ENCODE measurements around the gene OSBP2. TPM values are rescaled to one million over a fixed set of nuclear protein-coding genes. Genes with fewer than 3 reads are reported as not detected.

Gene OSBP2
- total RNA-seq, 1 experiment from 2014 or later, result 9.3 TPM

DNA sequence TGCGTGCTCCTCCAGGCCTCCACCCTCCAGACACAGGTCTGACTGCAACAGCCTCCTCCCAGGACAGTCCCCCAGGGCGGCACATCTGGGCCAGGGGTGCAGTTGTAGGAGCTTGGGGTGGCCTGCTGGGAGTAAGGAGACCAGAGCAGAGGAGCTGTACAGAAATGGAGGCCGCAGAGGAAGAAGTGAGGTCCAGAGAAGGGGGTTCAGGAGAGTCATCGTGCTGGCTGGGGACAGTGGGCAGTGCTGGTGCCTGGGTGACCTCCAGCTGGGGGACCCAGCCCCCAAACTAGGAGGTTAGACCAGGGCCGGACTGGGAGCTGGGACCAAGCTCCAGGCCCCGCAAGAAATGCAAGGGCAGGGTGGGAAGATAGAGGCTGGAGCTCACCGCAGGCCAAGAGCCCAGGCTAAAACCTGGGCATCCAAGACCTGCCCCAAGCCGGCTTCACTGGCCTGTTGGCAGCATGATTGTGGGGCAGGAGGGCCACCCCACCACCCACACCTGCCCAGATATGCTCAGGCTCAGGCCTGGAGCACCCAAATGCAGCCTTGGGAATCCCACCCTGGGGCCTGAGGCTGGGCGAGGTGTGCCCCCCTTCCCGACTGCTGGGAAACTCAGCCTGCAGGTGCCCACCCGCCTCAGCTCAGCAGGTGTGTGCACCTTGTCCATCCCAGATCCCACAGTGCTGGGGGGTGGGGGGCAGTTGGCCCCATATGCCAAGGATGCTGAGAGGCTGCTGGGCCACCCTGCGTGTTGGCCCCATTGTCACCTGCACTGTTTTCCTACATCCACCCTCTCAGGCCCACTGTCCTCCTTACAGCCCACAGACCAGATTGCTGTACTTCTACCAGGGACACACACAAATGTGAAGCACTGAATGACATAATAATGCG lies 177.0 kb downstream of the OSBP2 start:
- Histone ChIP-seq H3K9me3 (no peaks in the 10 kb centered on the region), H3K36me3 (no peaks in the 10 kb centered on the region; the same call in 1 of the 2 replicates), H3K4me3 (no peak overlapping the region), H3K27me3 (no peaks in the 10 kb centered on the region)
- no peak for DNase-seq

DNA sequence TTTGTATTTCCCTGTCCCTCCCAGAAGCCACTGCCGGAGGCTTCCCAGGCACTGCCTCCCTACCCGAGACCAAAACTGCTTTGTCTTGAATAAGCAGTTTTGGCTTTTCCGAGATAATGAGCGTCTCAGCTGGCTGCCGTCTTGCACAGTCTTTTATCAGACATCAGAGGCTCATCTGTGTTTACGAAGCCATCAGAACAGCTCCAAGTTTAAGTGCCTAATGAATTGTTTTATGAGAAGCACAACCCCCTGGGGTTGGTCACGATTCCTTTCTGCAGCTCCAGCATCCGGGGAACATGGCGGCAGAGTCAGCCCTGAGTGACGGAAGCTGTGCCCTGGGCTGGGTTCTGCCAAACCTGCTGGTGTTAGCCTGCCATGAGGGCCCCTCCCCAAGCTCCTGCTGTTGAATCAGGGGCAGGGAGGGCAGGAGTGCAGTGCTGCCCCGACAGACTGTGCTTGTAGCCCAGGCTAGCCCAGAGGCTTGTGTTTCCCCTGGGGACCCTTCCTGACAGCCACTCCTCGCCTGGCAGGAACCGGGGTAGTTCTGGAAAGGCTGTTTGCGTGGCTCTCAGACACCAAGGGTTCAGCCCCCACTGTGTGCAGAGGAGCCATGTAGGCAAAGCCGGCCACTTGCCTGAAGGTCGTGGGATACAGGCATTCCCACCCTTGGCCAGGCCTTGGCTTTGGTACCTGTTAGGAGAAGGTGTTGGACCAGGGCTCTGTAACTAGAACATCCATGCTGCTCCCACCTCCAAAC lies 177.8 kb downstream of the OSBP2 start:
- Histone ChIP-seq H3K36me3 (no peaks in the 10 kb centered on the region; the same call in 1 of the 2 replicates), H3K9me3 (no peaks in the 10 kb centered on the region), H3K27me3 (no peaks in the 10 kb centered on the region), H3K4me3 (no peak overlapping the region)
- DNase-seq, result no peak

DNA sequence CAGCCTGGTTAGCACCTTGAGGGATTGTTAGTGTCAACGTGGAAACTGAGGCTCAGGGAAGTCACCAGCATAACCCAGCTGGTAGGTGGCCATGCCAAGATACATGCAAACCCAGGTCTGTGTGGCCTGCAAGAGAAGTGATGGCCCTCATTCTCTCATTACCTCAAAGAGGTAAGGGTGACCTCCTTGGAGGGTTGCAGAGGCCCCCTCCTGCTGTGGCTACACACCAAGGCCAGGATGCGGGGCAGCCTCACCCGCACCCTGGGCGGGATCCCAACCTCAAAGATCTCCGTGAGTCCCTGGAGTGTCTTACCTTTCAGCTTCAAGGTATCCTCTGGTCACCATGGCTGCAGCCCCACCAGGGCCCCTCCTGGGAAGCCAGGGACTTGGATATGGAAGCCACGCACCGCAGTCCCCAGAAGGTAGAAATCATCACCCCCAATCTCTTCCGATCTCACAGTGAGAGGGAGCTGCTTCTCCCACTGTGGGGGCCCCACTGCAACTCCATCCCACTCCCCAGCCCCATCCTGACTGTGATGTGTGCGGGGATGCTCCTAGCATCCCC lies 178.5 kb downstream of the OSBP2 start:
- no peak overlapping the region for H3K4me3 ChIP-seq
- H3K27me3 ChIP-seq, result no peaks in the 10 kb centered on the region
- H3K9me3 ChIP-seq, result no peaks in the 10 kb centered on the region
- no peak for DNase-seq
- no peaks in the 10 kb centered on the region; the same call in 1 of the 2 replicates for H3K36me3 ChIP-seq

DNA sequence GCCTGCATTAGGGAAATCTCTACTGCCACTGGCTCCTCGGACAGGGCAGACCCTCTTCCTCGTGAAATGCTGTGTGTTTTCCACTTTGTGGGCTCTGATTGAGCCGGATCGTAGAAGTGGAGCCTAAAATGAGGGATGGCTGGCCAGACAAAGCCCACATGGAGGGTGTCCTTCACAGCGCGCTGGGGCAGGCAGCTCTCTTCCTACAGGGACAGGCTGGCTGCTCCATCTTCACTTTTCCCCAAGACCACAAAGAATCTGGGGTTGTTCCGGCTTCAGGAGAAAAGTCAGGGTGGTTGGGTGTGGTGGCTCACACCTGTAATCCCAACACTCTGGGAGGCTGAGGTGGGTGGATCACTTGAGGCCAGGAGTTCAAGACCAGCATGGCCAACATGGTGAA lies 179.0 kb downstream of the OSBP2 start:
- H3K4me3 ChIP-seq, result no peak overlapping the region
- H3K27me3 ChIP-seq, result no peaks in the 10 kb centered on the region
- no peaks in the 10 kb centered on the region for H3K9me3 ChIP-seq
- no peak for DNase-seq
- no peaks in the 10 kb centered on the region; the same call in 1 of the 2 replicates for H3K36me3 ChIP-seq

DNA sequence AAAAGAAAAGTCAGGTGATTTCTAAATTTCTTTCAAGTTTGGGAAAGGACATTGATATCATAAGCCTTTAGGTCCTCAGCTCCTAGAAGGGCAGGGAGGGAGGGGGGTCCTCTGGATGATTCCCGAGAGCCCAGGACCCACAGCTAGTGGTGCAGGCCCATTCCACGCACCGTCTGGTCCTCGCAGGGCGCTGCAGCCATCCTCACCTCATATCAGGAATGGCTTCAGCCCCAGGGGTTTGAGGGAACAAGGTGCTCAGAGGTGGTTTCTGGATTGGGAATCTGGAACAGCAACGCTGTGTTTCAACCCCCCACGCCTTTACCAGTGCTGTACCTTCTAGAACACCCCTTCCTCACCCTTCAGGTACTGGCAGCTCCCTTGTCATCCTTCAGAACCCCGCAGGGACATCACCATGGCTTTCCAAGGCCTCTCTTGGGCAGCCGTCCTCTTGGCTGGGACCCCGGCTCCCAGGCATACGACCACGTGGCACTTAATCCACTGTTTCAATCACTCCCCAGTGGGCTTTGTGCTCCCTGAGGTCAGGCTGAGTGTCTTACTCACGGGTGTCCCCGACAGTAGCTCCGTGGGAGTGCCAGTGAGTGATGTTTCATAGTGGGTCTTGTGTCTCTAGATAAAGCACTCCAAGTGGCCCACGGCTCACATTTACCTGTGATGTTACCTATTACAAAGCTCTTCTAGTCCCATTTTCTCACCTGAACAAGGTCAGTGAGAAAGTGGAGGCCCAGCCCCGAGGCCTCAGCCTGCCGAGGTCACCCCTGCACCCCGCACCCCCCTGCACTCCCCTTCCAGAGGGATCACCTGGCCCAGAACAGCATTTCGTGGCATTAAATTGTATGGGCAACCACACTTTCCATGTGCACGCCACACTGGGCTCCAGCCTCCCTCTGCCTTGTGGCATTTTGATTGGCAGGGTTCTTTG lies 180.0 kb downstream of the OSBP2 start:
- no peak for DNase-seq
- Histone ChIP-seq H3K36me3 (no peaks in the 10 kb centered on the region; the same call in 1 of the 2 replicates), H3K4me3 (no peak overlapping the region), H3K27me3 (no peaks in the 10 kb centered on the region), H3K9me3 (no peaks in the 10 kb centered on the region)

DNA sequence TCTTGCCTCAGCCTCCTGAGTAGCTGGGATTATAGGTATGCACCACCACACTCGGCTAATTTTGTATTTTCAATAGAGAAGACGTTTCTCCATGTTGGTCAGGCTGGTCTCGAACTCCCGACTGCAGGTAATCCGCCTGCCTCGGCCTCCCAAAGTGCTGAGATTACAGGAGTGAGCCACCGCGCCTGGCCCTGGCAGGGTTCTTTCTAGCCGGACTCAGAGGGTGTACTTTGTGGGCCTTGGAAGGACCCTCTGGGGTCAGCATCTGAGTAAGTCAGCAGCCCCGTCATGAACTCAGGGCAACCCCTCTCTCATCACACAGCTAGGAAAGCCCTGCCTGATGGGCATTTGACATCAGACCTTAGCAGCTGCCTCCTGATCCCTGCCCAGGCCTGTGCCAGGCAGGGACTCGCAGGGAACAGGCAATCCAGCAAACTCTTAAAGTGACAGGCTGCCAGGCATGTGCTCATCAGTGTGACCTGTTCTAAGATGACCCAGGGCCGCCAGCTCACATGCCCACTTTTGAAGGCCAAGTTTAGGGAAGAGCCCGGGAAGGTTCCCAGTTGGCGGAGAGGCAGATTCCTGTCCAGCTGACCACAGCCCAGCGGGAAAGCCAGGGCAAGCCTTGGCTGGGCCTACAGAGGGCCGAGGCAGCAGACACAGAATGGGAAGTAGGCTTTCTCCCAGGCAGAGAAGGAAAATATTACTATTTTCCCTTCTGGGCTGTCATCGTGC lies 181.0 kb downstream of the OSBP2 start:
- no peaks in the 10 kb centered on the region for H3K27me3 ChIP-seq
- no peaks in the 10 kb centered on the region for H3K9me3 ChIP-seq
- no peak overlapping the region for H3K4me3 ChIP-seq
- DNase-seq, result peak; percentile 92
- no peaks in the 10 kb centered on the region for H3K36me3 ChIP-seq

DNA sequence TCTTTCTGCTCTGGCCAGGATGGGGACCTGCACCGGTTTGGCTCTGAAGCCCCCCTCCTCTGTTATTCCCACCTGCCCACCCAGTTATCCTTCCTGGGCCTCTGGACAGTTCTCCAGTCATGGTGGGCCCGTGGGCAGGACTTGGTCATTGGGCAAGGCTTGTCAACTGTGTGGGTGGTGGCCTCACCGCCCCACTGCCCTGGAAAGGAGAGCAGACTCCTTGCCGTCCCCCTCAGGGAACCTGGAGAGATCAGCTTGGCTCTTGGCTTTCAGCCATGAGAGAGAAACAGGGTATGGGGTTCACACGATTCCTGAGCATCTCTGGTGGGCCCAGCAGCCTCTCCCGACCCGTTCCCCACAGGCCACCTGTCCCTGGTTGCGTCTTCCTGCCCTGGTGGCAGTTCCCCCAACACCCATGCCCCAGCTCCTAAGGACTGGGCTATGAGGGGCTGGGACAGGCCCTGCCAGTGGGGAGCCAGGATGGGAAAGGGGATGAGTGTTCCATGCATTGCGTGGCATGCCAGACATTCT lies 181.6 kb downstream of the OSBP2 start:
- no peaks in the 10 kb centered on the region for H3K36me3 ChIP-seq
- no peaks in the 10 kb centered on the region for H3K27me3 ChIP-seq
- no peak overlapping the region for H3K4me3 ChIP-seq
- DNase-seq, result no peak
- H3K9me3 ChIP-seq, result no peaks in the 10 kb centered on the region

DNA sequence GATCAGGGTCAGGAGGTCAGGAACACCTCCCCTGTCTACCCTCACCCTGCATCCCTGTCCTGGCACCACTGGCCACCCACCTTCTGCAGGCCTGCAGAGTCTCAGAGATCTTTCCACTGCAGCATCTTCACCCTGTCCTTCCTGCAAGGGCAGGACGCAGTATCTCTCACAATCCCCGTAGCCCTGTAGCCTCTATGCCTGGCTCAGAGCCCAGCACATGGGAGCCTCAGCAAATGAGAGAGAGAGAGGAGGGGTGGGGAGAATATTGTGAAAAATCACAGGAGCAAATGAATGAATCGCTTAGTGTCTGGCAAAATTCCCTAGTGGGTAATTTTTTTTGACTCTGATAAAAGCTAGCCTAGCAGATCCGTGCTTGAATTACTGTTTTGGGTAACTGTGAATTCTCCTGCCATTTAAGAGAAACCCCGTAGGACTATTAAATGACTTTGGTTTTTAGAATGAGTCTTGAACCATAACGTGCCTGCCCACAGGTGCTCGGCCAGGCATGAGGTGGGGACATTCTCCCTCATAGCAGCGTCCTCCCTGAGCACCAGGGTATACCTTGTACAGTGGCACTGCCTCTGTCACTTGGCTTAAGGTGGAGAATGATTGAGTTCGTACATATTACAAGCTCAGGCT lies 182.4 kb downstream of the OSBP2 start:
- Histone ChIP-seq H3K4me3 (no peak overlapping the region), H3K9me3 (no peaks in the 10 kb centered on the region), H3K36me3 (no peaks in the 10 kb centered on the region), H3K27me3 (no peaks in the 10 kb centered on the region)
- DNase-seq, result no peak

DNA sequence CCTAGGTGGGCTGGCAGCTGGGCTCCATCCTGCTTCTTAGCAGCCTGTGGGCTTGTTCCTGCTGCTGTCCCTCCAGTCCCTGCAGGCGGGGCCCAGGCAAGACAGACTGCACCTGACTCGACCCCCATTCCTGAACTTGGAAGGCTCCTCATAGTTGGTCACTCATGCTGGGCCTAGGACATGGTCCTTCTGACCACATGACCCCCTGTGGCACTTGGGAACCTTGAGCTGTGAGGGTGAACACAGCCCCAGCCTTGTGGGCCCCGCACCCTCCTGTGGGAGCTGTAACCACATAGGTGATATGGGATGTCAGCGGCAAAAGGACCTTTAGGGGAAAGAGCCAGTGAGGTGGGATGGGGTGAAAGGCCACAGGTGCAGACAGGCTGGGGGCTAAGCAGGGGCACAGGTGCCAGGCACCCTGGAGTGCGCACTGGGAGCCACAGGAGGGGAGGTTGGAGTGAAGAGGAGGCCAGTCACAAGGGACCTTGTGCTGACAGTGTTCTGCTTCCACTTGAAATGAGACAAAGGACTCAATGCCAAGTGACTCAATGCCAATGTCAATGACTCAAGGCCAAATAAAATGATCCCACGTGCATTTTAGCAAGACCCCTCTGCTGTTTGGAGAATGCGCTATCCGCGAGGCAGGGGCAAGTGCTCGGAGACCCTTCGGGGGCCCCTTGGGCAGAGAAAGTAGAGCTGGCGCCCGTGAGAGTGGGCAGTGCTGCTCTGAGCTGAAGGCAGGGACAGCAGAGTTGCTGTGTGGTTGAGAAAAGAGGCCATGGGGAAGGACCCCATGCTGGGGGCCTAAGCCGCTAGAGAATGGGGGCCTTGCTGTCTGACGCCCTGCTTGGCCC lies 183.2 kb downstream of the OSBP2 start:
- Histone ChIP-seq H3K36me3 (no peaks in the 10 kb centered on the region), H3K9me3 (no peaks in the 10 kb centered on the region), H3K4me3 (no peak overlapping the region), H3K27me3 (no peaks in the 10 kb centered on the region)
- no peak for DNase-seq

DNA sequence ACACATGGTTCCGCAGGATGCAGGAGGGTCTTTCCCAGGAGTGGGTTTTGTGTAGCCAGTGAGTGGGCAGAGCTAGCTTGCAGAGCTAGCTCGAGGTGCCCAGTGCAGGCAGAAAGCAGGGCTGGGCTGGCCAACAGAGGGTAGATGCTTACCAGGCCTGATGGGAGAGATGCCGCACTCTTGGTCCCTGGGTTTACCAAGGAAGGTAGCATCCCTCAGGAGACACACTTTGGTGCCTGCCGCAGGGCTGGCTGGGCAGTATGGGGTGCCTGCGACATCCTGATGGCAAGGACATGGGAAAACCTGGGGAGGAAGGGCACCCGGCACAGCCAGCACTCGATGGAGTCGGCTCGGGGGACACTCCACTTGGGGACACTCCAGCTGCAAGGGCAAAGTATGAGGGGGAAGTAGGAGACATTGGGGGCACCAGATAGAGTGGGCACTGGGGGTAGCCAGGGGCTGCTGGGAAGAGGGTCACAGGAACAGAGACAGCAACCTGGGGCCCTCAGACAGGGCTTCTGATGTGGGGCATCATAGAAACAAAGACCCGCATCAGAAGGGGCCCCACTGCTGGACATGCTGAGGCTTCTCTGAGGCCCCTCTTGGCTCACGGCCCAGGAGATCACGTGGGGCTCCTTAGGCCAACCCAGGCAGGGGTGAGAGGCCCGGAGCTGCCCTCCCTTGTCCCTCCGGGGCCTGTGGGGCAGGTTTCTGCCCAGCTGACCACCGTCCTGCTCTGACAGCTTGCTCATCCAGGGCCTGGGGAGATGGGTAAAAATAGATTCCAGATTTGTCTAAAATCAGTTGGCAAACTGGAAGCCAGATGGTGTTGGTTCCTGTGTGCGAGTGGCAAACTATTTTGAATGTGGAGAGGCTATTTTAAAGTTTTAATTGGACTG lies 184.1 kb downstream of the OSBP2 start:
- Histone ChIP-seq H3K27me3 (no peaks in the 10 kb centered on the region), H3K4me3 (no peak overlapping the region), H3K36me3 (no peaks in the 10 kb centered on the region), H3K9me3 (no peaks in the 10 kb centered on the region)
- no peak for DNase-seq

DNA sequence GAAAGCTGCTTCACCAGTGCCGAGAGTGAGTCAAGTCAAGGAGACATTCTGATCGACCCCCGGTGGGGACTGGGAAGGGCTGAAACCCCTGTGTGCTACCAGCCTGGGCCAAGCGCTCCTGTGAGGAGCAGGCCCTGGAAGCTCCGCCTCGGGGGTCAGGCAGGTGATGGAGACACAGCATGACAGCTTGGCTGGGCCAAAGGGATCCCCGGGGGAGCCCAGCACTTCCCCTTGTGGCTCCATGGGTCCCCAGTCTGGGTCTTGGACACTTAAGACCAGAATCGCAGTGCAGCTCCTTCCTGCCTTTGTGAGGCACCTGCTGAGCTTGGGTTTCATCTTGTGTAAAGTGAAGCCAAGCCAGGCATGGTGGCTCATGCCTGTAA lies 184.7 kb downstream of the OSBP2 start:
- H3K9me3 ChIP-seq, result no peaks in the 10 kb centered on the region
- H3K36me3 ChIP-seq, result no peaks in the 10 kb centered on the region
- no peak for DNase-seq
- no peaks in the 10 kb centered on the region for H3K27me3 ChIP-seq
- H3K4me3 ChIP-seq, result no peak overlapping the region

DNA sequence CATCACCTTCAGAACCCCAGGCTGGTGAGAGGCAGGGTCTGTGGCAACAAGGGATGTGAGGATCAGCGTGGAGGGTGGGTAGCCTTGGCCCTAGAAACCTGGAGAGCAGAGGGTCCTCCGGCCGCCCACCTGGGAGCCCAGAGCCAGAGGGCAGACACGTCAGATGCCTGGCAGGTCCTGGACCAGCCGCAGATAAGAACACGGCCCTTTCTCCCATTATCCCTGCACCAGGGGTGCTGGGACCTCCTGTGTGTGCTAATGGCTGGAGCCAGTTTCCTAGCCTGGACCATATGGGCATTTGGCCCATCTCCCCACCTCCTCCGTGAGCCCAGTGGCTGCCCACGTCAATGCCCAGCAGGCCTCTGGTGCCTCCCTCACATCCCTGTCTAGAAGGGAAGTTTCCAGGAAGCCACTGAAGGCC lies 185.5 kb downstream of the OSBP2 start:
- H3K4me3 ChIP-seq, result no peak overlapping the region
- H3K36me3 ChIP-seq, result no peaks in the 10 kb centered on the region
- DNase-seq, result no peak
- H3K9me3 ChIP-seq, result no peaks in the 10 kb centered on the region
- H3K27me3 ChIP-seq, result no peaks in the 10 kb centered on the region

DNA sequence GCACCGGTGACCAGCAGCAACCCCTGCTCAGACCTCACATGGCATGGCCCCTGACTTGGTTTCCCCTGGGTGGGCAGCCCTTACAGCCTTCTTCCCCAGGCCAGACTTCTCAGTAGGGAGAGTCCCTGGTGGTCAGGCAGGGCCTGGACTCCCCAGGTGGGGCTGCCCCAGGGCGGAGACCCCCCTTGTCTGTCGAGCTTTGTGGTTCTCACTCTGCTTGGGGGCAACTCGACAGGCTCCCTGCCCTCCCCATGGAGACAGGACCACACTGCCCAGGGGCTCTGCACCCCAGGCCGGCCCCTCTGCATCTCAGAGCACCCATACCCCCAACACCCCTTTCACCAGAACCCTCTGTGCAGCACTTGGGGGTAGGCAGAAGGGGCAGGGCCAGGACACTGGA lies 186.2 kb downstream of the OSBP2 start:
- DNase-seq, result no peak
- no peaks in the 10 kb centered on the region for H3K27me3 ChIP-seq
- no peaks in the 10 kb centered on the region for H3K9me3 ChIP-seq
- no peaks in the 10 kb centered on the region for H3K36me3 ChIP-seq
- H3K4me3 ChIP-seq, result no peak overlapping the region

All from MG63 (cell line).